OCI-LY3 (cell line): ENCODE data around the gene JPT2.

Source experiments
- CTCF ChIP-seq: fragments of 200-600, 300-600 bp; sonication (generic); IDR thresholded peaks from 2 replicates; pipeline ENCODE4 v1.5.1; 2014; ENCODE audit warnings: antibody characterized with exemption, low read length, low read depth
- EZH2phosphoT487 ChIP-seq: fragments of 200-600 bp; shearing (Covaris generic); IDR thresholded peaks from 2 replicates; pipeline ENCODE4 v1.6.1; 2018; ENCODE audit warnings: antibody characterized with exemption, mixed run types, low read depth

DNA sequence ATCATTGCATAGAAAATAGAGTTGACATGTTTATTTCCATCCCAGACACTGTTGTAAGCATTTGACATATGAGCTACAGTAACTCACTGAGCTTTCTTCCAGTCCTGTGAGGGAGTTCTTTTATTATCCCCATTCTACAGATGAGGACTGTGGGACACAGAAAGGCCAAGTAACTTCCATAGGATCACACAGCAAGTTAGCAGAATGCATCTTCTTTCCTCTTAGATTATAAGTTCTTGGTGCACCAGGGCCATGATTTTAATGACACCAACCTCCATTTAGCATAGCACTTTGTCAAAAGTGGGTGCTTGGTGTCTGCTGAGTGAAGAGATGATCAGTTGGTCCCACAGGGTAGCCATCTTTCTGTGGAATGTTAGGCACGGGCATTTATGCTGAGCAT, 12.7 kb downstream of the JPT2 start:
- TF ChIP-seq CTCF (no peak), EZH2phosphoT487 (no peak)
